PC-9 (cell line): ENCODE results near the gene MT1HL1. TPM values are rescaled to one million over a fixed set of nuclear protein-coding genes. Genes with fewer than 3 reads are reported as not detected.

ENCODE experiments used
- BruUV-seq: library from RNA; stranded (reverse); fragments of 400-500 nt; replicated peaks from 2 replicates; lab custom pipeline; 2021; lab: Mats Ljungman, UMichigan
- CTCF ChIA-PET: fragments of 300-600 bp; sonication (Branson Sonifier 250); formaldehyde crosslinking; loops from one replicate; lab custom pipeline; 2022; ENCODE audit warnings: antibody characterized with exemption; lab: Charles Lee
- POLR2A ChIA-PET: fragments of 300-600 bp; sonication (Branson Sonifier 250); formaldehyde crosslinking; loops from one replicate; lab custom pipeline; 2022; ENCODE audit warnings: antibody characterized with exemption; ENCODE audit not compliant: unreplicated experiment; lab: Charles Lee
- DNase-seq, 2 experiments: peaks; one replicate each; pipeline versions ENCODE4 v3.0.0 to v3.0.0-alpha.2; 2015 to 2022; ENCODE audit warnings: mixed read lengths in 1 of 2
- H2AFZ ChIP-seq: fragments of 200-600 bp; sonication (generic); 2 replicates; pipeline ENCODE4 v1.8.1; 2017; ENCODE audit warnings: antibody characterized with exemption
- H3F3A ChIP-seq: fragments of 200-600 bp; sonication (generic); 2 replicates; pipeline ENCODE4 v1.8.1; 2017; ENCODE audit warnings: antibody characterized with exemption, mild to moderate bottlenecking, low read depth; ENCODE audit not compliant: insufficient read depth
- H3K27ac ChIP-seq: fragments of 200-600 bp; sonication (generic); 2 replicates; pipeline ENCODE4 v1.6.1; 2016; ENCODE audit warnings: mixed run types
- H3K27me3 ChIP-seq: fragments of 200-600 bp; sonication (generic); 2 replicates; pipeline ENCODE4 v1.6.1; 2016; ENCODE audit warnings: low read depth, mixed run types; ENCODE audit not compliant: insufficient read depth
- H3K36me3 ChIP-seq: fragments of 200-600 bp; sonication (generic); 2 replicates; pipeline ENCODE4 v1.6.1; 2016; ENCODE audit warnings: low read depth, mixed run types
- H3K4me1 ChIP-seq: fragments of 200-600 bp; sonication (generic); replicated peaks from 2 replicates; pipeline ENCODE4 v1.6.1; 2016; ENCODE audit warnings: mixed run types; ENCODE audit not compliant: insufficient read depth
- H3K4me2 ChIP-seq: fragments of 200-600 bp; sonication (generic); 2 replicates; pipeline ENCODE4 v1.6.1; 2017; ENCODE audit warnings: mixed run types
- H3K4me3 ChIP-seq: fragments of 200-600 bp; sonication (generic); 2 replicates; pipeline ENCODE4 v1.6.1; 2016; ENCODE audit warnings: mixed run types
- H3K79me2 ChIP-seq: fragments of 200-600 bp; sonication (generic); 2 replicates; pipeline ENCODE4 v1.6.1; 2017; ENCODE audit warnings: low read depth, mixed run types
- H3K9me2 ChIP-seq: fragments of 200-600 bp; sonication (generic); 2 replicates; pipeline ENCODE4 v1.8.1; 2017; ENCODE audit warnings: mild to moderate bottlenecking; ENCODE audit not compliant: insufficient read depth
- H3K9me3 ChIP-seq: fragments of 200-600 bp; sonication (generic); 2 replicates; pipeline ENCODE4 v1.8.1; 2016; ENCODE audit warnings: low read depth; ENCODE audit not compliant: insufficient read depth
- H4K20me1 ChIP-seq: fragments of 200-600 bp; sonication (generic); 2 replicates; pipeline ENCODE4 v1.8.1; 2017; ENCODE audit not compliant: insufficient read depth
- EZH2 ChIP-seq: fragments of 200-600 bp; sonication (generic); IDR thresholded peaks from 2 replicates; pipeline ENCODE4 v1.8.0; 2017; ENCODE audit warnings: antibody characterized with exemption, low read depth
- intact Hi-C: fragments of 100-400 bp; cut with micrococcal nuclease; formaldehyde crosslinking; loops from one replicate; pipeline ENCODE4 v1.10.0; 2022; ENCODE audit not compliant: unreplicated experiment
- total RNA-seq: library from RNA; stranded (reverse); gene quantifications from 2 replicates; pipeline ENCODE4 v1.2.3, GENCODE V29; 2021
- TF ChIP-seq, protein P1 (sequence below): fragments of 200-600 bp; sonication (generic); conservative IDR thresholded peaks from 2 replicates; pipeline ENCODE4 v1.6.1; 2017; ENCODE audit warnings: mixed run types, antibody characterized with exemption, mild to moderate bottlenecking, moderate library complexity

The MT1HL1 gene
- total RNA-seq, 1 experiment from 2014 or later, result not detected

DNA sequence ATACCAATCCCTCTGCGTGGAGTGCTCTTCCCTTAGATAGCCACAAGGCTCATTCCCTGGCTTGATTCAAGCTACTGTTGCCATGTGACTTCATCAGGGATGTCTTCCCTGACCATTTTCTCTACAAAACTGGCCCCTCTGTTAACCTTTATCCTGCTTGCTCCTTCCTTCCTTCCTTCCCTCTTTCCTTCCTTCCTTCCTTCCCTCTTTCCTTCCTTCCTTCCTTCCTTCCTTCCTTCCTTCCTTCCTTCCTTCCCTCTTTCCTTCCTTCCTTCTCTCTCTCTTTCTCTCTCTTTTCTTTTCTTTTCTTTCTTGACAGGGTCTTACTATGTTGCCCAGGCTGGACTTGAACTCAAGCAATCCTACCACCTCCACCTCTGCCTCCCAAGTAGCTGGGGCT lies 31.5 kb upstream of the MT1HL1 start:
- CTCF ChIA-PET, result no interaction called here

DNA sequence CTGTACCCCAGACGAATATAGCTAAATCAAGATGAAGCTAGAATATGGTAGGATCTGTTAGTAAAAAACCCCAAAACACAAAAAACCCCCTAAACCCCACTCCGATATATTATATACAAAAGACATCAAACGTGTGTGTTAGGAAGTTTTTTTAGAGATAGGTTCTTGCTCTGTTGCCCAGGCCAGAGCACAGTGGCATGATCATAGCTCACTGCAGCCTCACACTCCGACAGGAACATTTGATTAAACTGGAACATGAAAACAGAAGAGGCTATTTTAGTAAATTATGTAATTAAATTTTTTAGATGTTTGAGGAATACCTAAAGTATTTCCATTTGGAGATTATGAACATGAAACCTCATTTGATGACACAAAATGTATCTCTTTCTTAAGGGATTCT lies 29.6 kb upstream of the MT1HL1 start:
- Histone ChIP-seq H3K27ac (no peak overlapping the region), H3K9me2 (no peaks in the 10 kb centered on the region), H2AFZ (no peak overlapping the region), H3F3A (no peaks in the 10 kb centered on the region), H3K4me3 (no peak overlapping the region), H3K36me3 (no peaks in the 10 kb centered on the region), H3K4me1 (no peaks in the 10 kb centered on the region), H4K20me1 (no peaks in the 10 kb centered on the region), H3K4me2 (no peak overlapping the region), H3K9me3 (no peaks in the 10 kb centered on the region), H3K79me2 (no peaks in the 10 kb centered on the region), H3K27me3 (peaks cover 35% of the 10 kb centered on the region)
- POLR2A ChIA-PET, result no interaction called here
- DNase-seq, result no peak
- CTCF ChIA-PET, result no interaction called here
- BruUV-seq, result no TSS peak
- no peak for TF ChIP-seq EZH2
- TF ChIP-seq, protein P1, sequence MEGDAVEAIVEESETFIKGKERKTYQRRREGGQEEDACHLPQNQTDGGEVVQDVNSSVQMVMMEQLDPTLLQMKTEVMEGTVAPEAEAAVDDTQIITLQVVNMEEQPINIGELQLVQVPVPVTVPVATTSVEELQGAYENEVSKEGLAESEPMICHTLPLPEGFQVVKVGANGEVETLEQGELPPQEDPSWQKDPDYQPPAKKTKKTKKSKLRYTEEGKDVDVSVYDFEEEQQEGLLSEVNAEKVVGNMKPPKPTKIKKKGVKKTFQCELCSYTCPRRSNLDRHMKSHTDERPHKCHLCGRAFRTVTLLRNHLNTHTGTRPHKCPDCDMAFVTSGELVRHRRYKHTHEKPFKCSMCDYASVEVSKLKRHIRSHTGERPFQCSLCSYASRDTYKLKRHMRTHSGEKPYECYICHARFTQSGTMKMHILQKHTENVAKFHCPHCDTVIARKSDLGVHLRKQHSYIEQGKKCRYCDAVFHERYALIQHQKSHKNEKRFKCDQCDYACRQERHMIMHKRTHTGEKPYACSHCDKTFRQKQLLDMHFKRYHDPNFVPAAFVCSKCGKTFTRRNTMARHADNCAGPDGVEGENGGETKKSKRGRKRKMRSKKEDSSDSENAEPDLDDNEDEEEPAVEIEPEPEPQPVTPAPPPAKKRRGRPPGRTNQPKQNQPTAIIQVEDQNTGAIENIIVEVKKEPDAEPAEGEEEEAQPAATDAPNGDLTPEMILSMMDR, result no peak
- intact Hi-C loops, result no loop called here

More for the DNA sequence above, 31.5 kb upstream of the MT1HL1 start:
- H3K9me3 ChIP-seq, result no peaks in the 10 kb centered on the region
- no peaks in the 10 kb centered on the region for H3K9me2 ChIP-seq
- H2AFZ ChIP-seq, result no peak overlapping the region
- no peak overlapping the region for H3K4me2 ChIP-seq
- H4K20me1 ChIP-seq, result no peaks in the 10 kb centered on the region
- intact Hi-C loops, result no loop called here
- H3K27ac ChIP-seq, result no peak overlapping the region
- H3K27me3 ChIP-seq, result peaks cover 22% of the 10 kb centered on the region; the same call in 1 of the 2 replicates
- no peak for DNase-seq
- no peaks in the 10 kb centered on the region for H3F3A ChIP-seq
- TF ChIP-seq, protein P1, result no peak
- TF ChIP-seq EZH2, result no peak
- H3K4me3 ChIP-seq, result no peak overlapping the region
- POLR2A ChIA-PET, result no interaction called here
- H3K79me2 ChIP-seq, result no peaks in the 10 kb centered on the region
- no TSS peak for BruUV-seq
- H3K4me1 ChIP-seq, result no peaks in the 10 kb centered on the region
- no peaks in the 10 kb centered on the region for H3K36me3 ChIP-seq

DNA sequence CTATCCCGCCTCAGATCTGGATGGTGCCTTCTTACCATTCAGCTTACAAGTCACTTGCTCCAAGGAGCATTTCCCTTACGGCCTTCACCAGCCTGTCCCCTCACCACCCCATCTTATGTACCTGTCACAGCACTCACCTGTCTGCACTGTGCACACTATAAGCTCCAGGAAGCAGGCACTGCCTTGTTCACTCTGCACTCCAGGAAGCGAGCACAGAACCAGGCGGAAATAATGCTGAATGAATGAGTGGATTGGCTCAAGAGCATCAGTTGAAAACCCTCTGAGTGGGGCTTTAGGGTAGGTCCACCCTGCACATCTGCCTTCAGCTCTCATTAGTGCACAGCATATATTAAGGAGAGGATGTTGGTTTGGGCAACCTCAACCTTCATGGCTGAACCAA lies 28.8 kb upstream of the MT1HL1 start:
- Histone ChIP-seq H3K4me3 (no peak overlapping the region), H3F3A (no peaks in the 10 kb centered on the region), H3K27ac (no peak overlapping the region), H3K9me2 (no peaks in the 10 kb centered on the region), H3K36me3 (no peaks in the 10 kb centered on the region), H2AFZ (no peak overlapping the region), H3K4me2 (no peak overlapping the region), H3K4me1 (no peaks in the 10 kb centered on the region), H3K27me3 (peaks cover 40% of the 10 kb centered on the region), H3K79me2 (no peaks in the 10 kb centered on the region), H3K9me3 (no peaks in the 10 kb centered on the region), H4K20me1 (no peaks in the 10 kb centered on the region)
- POLR2A ChIA-PET, result no interaction called here
- DNase-seq, result no peak
- no peak for TF ChIP-seq EZH2
- TF ChIP-seq, protein P1, result no peak
- intact Hi-C loops, result no loop called here
- BruUV-seq, result no TSS peak
- CTCF ChIA-PET, result no interaction called here
